SK-N-SH treated with all-trans-retinoic acid at 6 μM for 48 hours (cell line): ENCODE results near the gene C1QC.

ENCODE experiments used
- ATAC-seq: fragments of 200-7000 bp; cut with Tn5 transposase; 3 replicates; pipeline ENCODE4 v1.9.1; 2020; ENCODE audit warnings: mild to moderate bottlenecking, moderate library complexity
- ARNTL ChIP-seq: fragments of 450-650 bp; formaldehyde crosslinking; IDR thresholded peaks from 2 replicates; pipeline ENCODE4 v1.5.0; 2020; ENCODE audit warnings: low read depth, mild to moderate bottlenecking, moderate library complexity, borderline replicate concordance
- BACH2 ChIP-seq: fragments of 250-450 bp; sonication (Bioruptor Pico); IDR thresholded peaks from 2 replicates; pipeline ENCODE4 v1.9.0; 2021; ENCODE audit warnings: mild to moderate bottlenecking, borderline replicate concordance
- CSDC2 ChIP-seq: fragments of 250-450 bp; sonication (Bioruptor Pico); IDR thresholded peaks from 2 replicates; pipeline ENCODE4 v1.5.0; 2020; ENCODE audit warnings: mild to moderate bottlenecking, moderate library complexity
- ESRRG ChIP-seq: fragments of 250-450 bp; sonication (Bioruptor Pico); IDR thresholded peaks from 2 replicates; pipeline ENCODE4 v1.6.1; 2021; ENCODE audit warnings: mild to moderate bottlenecking
- GLIS3 ChIP-seq: fragments of 250-450 bp; sonication (Bioruptor Pico); IDR thresholded peaks from 2 replicates; pipeline ENCODE4 v1.5.0; 2020; ENCODE audit warnings: mild to moderate bottlenecking, moderate library complexity
- ISL1 ChIP-seq: fragments of 250-450 bp; sonication (Bioruptor Pico); IDR thresholded peaks from 2 replicates; pipeline ENCODE4 v2.1.2; 2022; ENCODE audit warnings: mild to moderate bottlenecking, moderate library complexity
- OSR1 ChIP-seq: fragments of 250-450 bp; sonication (Bioruptor Pico); IDR thresholded peaks from 2 replicates; pipeline ENCODE4 v1.8.0; 2022; ENCODE audit warnings: moderate library complexity, mild to moderate bottlenecking, inconsistent platforms
- PPARA ChIP-seq: fragments of 250-450 bp; sonication (Bioruptor Pico); IDR thresholded peaks from 2 replicates; pipeline ENCODE4 v1.5.0; 2020; ENCODE audit warnings: mild to moderate bottlenecking, borderline replicate concordance
- SNAI2 ChIP-seq: fragments of 250-450 bp; sonication (Bioruptor Pico); IDR thresholded peaks from 2 replicates; pipeline ENCODE4 v1.5.0; 2020; ENCODE audit warnings: mild to moderate bottlenecking, moderate library complexity
- TCF4 ChIP-seq: fragments of 250-450 bp; sonication (Bioruptor Pico); IDR thresholded peaks from 2 replicates; pipeline ENCODE4 v1.8.0; 2021; ENCODE audit warnings: mild to moderate bottlenecking, moderate library complexity, borderline replicate concordance
- TOX ChIP-seq: fragments of 250-450 bp; sonication (Bioruptor Pico); IDR thresholded peaks from 2 replicates; pipeline ENCODE4 v1.8.0; 2021; ENCODE audit warnings: mild to moderate bottlenecking, moderate library complexity, borderline replicate concordance
- TSHZ2 ChIP-seq: fragments of 250-450 bp; sonication (Bioruptor Pico); IDR thresholded peaks from 2 replicates; pipeline ENCODE4 v1.5.0; 2020; ENCODE audit warnings: mild to moderate bottlenecking, moderate library complexity
- ZFP30 ChIP-seq: fragments of 450-650 bp; formaldehyde crosslinking; IDR thresholded peaks from 2 replicates; pipeline ENCODE4 v1.5.0; 2022; ENCODE audit warnings: mild to moderate bottlenecking, moderate library complexity
- ZNF565 ChIP-seq: fragments of 450-650 bp; formaldehyde crosslinking; conservative IDR thresholded peaks from 2 replicates; pipeline ENCODE4 v1.5.0; 2020; ENCODE audit warnings: low read depth, mild to moderate bottlenecking, moderate library complexity
- ZNF70 ChIP-seq: fragments of 450-650 bp; formaldehyde crosslinking; IDR thresholded peaks from 2 replicates; pipeline ENCODE4 v1.5.0; 2020; ENCODE audit warnings: mild to moderate bottlenecking, moderate library complexity
- ZNF8 ChIP-seq: fragments of 450-650 bp; formaldehyde crosslinking; IDR thresholded peaks from 2 replicates; pipeline ENCODE4 v1.5.0; 2020; ENCODE audit warnings: mild to moderate bottlenecking, moderate library complexity
- TF ChIP-seq, protein P1 (sequence below): fragments of 250-450 bp; sonication (Bioruptor Pico); IDR thresholded peaks from 2 replicates; pipeline ENCODE4 v1.5.1; 2021; ENCODE audit warnings: mild to moderate bottlenecking, moderate library complexity
- TF ChIP-seq, protein P2 (sequence below): fragments of 250-450 bp; sonication (Bioruptor Pico); IDR thresholded peaks from 2 replicates; pipeline ENCODE4 v1.8.0; 2020; ENCODE audit warnings: mild to moderate bottlenecking, moderate library complexity, borderline replicate concordance

Gene C1QC

GRCh38 chr1:22627331-22627730 lies 16.1 kb upstream of the C1QC start:
- TF ChIP-seq PPARA (CRISPR knock-in tag) = no peak
- ATAC-seq = no peak

- TF ChIP-seq ESRRG (CRISPR knock-in tag) = no peak
- no peak for TF ChIP-seq ARNTL (CRISPR knock-in tag)
- no peak for TF ChIP-seq ISL1 (CRISPR knock-in tag)
- no peak for TF ChIP-seq CSDC2 (CRISPR knock-in tag)
- no peak for TF ChIP-seq ZNF8
- ATAC-seq = no peak
Observed at GRCh38 chr1:22628698-22629444, 14.6 kb upstream of the C1QC start.

DNA sequence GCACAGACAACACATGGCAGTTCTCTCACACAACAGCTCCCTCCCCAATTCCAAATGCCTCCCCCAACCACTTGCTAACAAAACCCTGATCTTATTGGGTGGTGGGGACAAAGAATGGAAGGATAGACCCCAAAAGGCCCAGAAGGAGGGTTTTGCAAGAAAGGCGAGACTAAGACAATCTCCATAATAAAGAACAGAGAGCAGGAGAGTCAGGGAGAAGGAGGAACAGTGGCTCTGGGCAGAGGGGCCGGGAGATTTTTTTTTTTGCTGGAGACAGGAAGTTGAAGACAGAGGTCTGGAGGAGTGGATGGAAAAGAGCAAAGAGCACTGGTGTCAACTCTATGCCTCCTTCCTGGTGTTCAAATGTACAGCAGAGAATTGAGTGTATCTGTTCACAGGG lies 13.5 kb upstream of the C1QC start:
- TF ChIP-seq OSR1 (CRISPR knock-in tag) (no peak), ARNTL (CRISPR knock-in tag) (no peak), TOX (no peak)
- no peak for ATAC-seq

GRCh38 chr1:22633697-22634463 lies 9.6 kb upstream of the C1QC start:
- no peak for ATAC-seq
- TF ChIP-seq, protein P1, sequence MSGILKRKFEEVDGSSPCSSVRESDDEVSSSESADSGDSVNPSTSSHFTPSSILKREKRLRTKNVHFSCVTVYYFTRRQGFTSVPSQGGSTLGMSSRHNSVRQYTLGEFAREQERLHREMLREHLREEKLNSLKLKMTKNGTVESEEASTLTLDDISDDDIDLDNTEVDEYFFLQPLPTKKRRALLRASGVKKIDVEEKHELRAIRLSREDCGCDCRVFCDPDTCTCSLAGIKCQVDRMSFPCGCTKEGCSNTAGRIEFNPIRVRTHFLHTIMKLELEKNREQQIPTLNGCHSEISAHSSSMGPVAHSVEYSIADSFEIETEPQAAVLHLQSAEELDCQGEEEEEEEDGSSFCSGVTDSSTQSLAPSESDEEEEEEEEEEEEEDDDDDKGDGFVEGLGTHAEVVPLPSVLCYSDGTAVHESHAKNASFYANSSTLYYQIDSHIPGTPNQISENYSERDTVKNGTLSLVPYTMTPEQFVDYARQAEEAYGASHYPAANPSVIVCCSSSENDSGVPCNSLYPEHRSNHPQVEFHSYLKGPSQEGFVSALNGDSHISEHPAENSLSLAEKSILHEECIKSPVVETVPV (CRISPR knock-in tag) = no peak
- TF ChIP-seq ZNF565 (no peak), OSR1 (CRISPR knock-in tag) (no peak), ZFP30 (no peak), SNAI2 (no peak), ZNF70 (CRISPR knock-in tag) (no peak), ZNF8 (no peak), GLIS3 (CRISPR knock-in tag) (no peak), CSDC2 (CRISPR knock-in tag) (no peak), ESRRG (CRISPR knock-in tag) (no peak)
- TF ChIP-seq, protein P2, sequence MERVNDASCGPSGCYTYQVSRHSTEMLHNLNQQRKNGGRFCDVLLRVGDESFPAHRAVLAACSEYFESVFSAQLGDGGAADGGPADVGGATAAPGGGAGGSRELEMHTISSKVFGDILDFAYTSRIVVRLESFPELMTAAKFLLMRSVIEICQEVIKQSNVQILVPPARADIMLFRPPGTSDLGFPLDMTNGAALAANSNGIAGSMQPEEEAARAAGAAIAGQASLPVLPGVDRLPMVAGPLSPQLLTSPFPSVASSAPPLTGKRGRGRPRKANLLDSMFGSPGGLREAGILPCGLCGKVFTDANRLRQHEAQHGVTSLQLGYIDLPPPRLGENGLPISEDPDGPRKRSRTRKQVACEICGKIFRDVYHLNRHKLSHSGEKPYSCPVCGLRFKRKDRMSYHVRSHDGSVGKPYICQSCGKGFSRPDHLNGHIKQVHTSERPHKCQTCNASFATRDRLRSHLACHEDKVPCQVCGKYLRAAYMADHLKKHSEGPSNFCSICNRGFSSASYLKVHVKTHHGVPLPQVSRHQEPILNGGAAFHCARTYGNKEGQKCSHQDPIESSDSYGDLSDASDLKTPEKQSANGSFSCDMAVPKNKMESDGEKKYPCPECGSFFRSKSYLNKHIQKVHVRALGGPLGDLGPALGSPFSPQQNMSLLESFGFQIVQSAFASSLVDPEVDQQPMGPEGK = no peak

- no peak for ATAC-seq
- TF ChIP-seq ZNF565 (no peak), TSHZ2 (CRISPR knock-in tag) (no peak), ISL1 (CRISPR knock-in tag) (no peak), ARNTL (CRISPR knock-in tag) (no peak), CSDC2 (CRISPR knock-in tag) (no peak), TCF4 (CRISPR knock-in tag) (no peak), ZNF8 (no peak), BACH2 (no peak), GLIS3 (CRISPR knock-in tag) (no peak), ZFP30 (no peak)
- TF ChIP-seq, protein P1 (CRISPR knock-in tag) = no peak
Observed at GRCh38 chr1:22635436-22635835, 8.0 kb upstream of the C1QC start.
